ENCODE data around the gene RDX.

DNA sequence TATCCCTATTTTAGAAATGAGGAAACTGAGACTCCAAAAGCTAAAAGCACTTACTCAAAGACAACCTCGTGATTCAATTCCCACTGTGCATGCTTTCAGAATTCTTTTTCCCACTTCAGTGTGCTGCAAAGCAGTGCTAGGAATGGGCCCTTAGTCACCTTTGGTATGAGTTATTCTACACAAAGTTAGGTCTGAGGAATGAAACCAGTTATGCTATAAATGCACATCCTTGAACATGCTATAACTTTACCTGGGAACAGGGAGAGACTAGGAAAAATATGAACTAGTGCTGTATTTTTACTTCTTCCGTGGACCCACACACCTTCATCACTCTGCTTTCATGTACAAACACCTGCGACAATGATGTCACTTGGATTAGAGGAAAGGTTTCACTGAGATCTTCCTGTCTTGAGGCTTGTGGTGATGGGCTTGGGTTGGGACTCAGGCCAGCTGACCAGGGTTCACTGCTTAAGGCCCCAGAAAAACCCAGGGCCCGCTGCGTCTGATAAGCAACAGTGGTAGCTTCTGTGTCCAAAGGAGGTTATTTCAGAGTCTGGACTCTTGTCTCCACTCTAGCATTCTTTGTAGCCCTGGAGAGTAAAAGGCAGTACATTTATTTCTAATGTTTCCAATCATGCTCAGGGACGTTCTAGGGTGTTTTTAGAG is 121.6 kb downstream of the RDX start:
- TF ChIP-seq, protein P1, sequence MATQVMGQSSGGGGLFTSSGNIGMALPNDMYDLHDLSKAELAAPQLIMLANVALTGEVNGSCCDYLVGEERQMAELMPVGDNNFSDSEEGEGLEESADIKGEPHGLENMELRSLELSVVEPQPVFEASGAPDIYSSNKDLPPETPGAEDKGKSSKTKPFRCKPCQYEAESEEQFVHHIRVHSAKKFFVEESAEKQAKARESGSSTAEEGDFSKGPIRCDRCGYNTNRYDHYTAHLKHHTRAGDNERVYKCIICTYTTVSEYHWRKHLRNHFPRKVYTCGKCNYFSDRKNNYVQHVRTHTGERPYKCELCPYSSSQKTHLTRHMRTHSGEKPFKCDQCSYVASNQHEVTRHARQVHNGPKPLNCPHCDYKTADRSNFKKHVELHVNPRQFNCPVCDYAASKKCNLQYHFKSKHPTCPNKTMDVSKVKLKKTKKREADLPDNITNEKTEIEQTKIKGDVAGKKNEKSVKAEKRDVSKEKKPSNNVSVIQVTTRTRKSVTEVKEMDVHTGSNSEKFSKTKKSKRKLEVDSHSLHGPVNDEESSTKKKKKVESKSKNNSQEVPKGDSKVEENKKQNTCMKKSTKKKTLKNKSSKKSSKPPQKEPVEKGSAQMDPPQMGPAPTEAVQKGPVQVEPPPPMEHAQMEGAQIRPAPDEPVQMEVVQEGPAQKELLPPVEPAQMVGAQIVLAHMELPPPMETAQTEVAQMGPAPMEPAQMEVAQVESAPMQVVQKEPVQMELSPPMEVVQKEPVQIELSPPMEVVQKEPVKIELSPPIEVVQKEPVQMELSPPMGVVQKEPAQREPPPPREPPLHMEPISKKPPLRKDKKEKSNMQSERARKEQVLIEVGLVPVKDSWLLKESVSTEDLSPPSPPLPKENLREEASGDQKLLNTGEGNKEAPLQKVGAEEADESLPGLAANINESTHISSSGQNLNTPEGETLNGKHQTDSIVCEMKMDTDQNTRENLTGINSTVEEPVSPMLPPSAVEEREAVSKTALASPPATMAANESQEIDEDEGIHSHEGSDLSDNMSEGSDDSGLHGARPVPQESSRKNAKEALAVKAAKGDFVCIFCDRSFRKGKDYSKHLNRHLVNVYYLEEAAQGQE (IDR thresholded peaks at IDR 0.05; ENCODE audit: low read depth), result no peak
- TF ChIP-seq, protein P2, sequence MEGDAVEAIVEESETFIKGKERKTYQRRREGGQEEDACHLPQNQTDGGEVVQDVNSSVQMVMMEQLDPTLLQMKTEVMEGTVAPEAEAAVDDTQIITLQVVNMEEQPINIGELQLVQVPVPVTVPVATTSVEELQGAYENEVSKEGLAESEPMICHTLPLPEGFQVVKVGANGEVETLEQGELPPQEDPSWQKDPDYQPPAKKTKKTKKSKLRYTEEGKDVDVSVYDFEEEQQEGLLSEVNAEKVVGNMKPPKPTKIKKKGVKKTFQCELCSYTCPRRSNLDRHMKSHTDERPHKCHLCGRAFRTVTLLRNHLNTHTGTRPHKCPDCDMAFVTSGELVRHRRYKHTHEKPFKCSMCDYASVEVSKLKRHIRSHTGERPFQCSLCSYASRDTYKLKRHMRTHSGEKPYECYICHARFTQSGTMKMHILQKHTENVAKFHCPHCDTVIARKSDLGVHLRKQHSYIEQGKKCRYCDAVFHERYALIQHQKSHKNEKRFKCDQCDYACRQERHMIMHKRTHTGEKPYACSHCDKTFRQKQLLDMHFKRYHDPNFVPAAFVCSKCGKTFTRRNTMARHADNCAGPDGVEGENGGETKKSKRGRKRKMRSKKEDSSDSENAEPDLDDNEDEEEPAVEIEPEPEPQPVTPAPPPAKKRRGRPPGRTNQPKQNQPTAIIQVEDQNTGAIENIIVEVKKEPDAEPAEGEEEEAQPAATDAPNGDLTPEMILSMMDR (IDR thresholded peaks at IDR 0.05 in 2 of 3, conservative IDR thresholded peaks at IDR 0.05 in 1 of 3; ENCODE audit: borderline replicate concordance in 1 of 3, insufficient read depth in 1 of 3, low read depth in 2 of 3, low read length in 2 of 3), result no peak
- TF ChIP-seq TCF7L2 (IDR thresholded peaks at IDR 0.05; ENCODE audit: borderline replicate concordance, extremely low read depth, insufficient read depth, insufficient read length), result no peak
- TF ChIP-seq YY1 (IDR thresholded peaks at IDR 0.05; ENCODE audit: extremely low read depth, insufficient replicate concordance, low read depth, low read length), result no peak
- TF ChIP-seq EGR1 (IDR thresholded peaks at IDR 0.05; ENCODE audit: low read depth), result no peak
- no peak for TF ChIP-seq CEBPB (IDR thresholded peaks at IDR 0.05; ENCODE audit: low read depth)
- TF ChIP-seq SRF (IDR thresholded peaks at IDR 0.05; ENCODE audit: low read depth), result no peak
- TF ChIP-seq ELF1 (IDR thresholded peaks at IDR 0.05; ENCODE audit: borderline replicate concordance, low read depth), result no peak
- TF ChIP-seq POLR2A (IDR thresholded peaks at IDR 0.05; ENCODE audit: borderline replicate concordance, extremely low read depth, insufficient read depth, insufficient read length), result no peak
- no peak for TF ChIP-seq POLR2AphosphoS5 (IDR thresholded peaks at IDR 0.05; ENCODE audit: low read depth, low read length)
- TF ChIP-seq, protein P3, sequence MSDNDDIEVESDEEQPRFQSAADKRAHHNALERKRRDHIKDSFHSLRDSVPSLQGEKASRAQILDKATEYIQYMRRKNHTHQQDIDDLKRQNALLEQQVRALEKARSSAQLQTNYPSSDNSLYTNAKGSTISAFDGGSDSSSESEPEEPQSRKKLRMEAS (IDR thresholded peaks at IDR 0.05), result no peak
